ENCODE measurements around the gene SFI1.

SFI1 gene

DNA sequence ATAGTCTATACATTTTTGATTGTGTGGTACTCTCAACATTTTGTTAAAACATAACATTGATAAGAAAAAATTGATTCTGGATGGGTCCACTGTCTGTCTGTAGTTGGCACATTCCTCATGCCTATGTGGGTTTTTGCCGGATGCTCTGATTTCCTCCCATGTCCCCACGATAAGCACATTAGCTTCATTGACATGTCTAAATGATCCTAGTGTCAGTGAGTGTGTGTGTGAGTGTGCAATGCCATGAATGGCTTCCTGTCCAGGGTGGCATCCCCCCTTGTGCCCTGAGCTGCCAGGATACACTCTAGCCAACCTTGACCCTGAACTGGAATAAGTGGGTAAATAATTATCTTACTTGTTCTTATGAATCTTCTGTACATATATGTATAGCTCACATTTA is 5.4 kb downstream of the SFI1 start:
- TF ChIP-seq EGR1 (IDR thresholded peaks at IDR 0.05) = no peak
- no peak for TF ChIP-seq EP300 (IDR thresholded peaks at IDR 0.05; ENCODE audit: borderline replicate concordance)
- TF ChIP-seq, protein P1, sequence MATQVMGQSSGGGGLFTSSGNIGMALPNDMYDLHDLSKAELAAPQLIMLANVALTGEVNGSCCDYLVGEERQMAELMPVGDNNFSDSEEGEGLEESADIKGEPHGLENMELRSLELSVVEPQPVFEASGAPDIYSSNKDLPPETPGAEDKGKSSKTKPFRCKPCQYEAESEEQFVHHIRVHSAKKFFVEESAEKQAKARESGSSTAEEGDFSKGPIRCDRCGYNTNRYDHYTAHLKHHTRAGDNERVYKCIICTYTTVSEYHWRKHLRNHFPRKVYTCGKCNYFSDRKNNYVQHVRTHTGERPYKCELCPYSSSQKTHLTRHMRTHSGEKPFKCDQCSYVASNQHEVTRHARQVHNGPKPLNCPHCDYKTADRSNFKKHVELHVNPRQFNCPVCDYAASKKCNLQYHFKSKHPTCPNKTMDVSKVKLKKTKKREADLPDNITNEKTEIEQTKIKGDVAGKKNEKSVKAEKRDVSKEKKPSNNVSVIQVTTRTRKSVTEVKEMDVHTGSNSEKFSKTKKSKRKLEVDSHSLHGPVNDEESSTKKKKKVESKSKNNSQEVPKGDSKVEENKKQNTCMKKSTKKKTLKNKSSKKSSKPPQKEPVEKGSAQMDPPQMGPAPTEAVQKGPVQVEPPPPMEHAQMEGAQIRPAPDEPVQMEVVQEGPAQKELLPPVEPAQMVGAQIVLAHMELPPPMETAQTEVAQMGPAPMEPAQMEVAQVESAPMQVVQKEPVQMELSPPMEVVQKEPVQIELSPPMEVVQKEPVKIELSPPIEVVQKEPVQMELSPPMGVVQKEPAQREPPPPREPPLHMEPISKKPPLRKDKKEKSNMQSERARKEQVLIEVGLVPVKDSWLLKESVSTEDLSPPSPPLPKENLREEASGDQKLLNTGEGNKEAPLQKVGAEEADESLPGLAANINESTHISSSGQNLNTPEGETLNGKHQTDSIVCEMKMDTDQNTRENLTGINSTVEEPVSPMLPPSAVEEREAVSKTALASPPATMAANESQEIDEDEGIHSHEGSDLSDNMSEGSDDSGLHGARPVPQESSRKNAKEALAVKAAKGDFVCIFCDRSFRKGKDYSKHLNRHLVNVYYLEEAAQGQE (IDR thresholded peaks at IDR 0.05; ENCODE audit: low read depth) = no peak
- TF ChIP-seq TAF1 (IDR thresholded peaks at IDR 0.05; ENCODE audit: low read depth) = no peak
- TF ChIP-seq, protein P2, sequence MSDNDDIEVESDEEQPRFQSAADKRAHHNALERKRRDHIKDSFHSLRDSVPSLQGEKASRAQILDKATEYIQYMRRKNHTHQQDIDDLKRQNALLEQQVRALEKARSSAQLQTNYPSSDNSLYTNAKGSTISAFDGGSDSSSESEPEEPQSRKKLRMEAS (IDR thresholded peaks at IDR 0.05) = no peak
- no peak for TF ChIP-seq CREB1 (IDR thresholded peaks at IDR 0.05; ENCODE audit: low read depth)

DNA sequence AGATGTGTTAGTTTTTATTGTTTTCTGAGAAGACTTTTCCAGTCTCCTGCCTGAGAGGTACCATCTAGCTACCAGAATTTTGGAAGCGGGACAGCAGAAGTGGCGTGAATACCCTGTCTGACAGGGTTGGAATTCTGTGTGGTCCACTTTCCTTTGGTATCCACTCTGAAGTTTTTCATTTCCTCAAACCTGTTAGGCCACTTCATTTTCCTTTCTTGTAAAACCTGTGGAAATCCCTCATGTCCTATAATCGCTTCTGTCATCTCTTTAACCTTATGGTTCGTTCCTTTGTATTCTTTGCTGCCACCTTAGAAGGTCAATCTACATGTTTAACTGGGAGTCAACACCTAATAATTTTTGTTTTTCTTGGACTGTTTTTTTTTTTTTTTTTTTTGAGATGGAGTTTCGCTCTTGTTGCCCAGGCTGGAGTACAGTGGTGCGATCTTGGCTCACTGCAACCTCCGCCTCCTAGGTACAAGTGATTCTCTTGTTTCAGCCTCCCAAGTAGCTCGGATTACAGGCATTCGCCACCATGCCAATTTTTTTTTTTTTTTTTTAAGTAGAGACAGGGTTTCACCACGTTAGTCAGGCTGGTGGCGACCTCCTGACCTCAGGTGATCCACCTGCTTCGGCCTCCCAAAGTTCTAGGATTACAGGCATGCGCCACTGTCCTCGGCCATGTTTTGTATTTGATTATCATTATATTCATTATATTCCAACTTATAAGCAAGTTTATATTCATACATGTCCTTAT is 7.1 kb downstream of the SFI1 start:
- TF ChIP-seq, protein P1 (IDR thresholded peaks at IDR 0.05; ENCODE audit: low read depth) = no peak
- TF ChIP-seq NFIC (IDR thresholded peaks at IDR 0.05) = peak; percentile 34; the same call in 1 of the 2 replicates

DNA sequence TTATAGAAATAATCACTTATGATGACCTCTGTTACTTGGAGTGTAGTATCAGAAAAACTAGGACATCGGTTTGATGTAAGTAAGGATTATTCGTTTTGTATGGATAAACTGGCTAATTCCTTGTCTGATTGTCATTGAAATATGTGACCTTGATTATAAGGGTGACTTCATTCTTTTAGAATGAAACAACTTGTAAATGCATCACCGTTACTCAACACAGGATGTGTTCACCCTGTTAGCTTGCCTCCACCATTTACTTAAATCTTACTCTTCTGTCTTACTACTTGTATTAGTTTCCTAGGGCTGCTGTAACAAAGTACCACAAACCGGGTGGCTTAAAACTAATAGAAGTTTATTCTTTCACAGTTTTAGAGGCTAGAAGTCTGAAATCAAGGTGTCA is 7.9 kb downstream of the SFI1 start:
- TF ChIP-seq RAD21 (IDR thresholded peaks at IDR 0.05; ENCODE audit: low read depth) (no peak), ZBTB7A (IDR thresholded peaks at IDR 0.05; ENCODE audit: low read depth) (no peak)
- TF ChIP-seq, protein P1 (IDR thresholded peaks at IDR 0.05; ENCODE audit: low read depth) = no peak

DNA sequence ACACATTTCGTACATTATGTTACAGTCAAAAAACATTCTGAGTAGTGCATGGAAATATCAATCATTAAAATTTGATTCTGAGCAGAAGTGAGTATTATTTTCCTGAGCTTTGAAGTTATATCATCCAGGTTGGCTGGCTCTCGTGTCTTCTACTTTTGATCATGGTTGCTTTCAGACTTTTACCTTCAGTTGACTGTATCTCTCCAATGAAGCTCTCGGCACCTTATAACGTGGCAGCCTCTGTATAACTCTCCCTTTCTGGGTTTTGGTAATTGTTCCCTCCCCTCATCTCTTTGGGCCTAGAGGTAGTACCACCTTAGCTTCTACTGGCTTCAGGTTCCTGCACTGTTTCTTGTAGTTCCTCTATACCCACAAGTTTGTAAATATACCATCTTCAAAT is 12.2 kb downstream of the SFI1 start:
- TF ChIP-seq, protein P1 (IDR thresholded peaks at IDR 0.05; ENCODE audit: low read depth) = no peak
- no peak for TF ChIP-seq TCF12 (IDR thresholded peaks at IDR 0.05; ENCODE audit: low read depth)
- no peak for TF ChIP-seq EGR1 (IDR thresholded peaks at IDR 0.05)
- no peak for TF ChIP-seq CEBPB (IDR thresholded peaks at IDR 0.05)
- TF ChIP-seq YY1 (IDR thresholded peaks at IDR 0.05; ENCODE audit: low read depth) = no peak
- TF ChIP-seq NFIC (IDR thresholded peaks at IDR 0.05) = no peak
- TF ChIP-seq EP300 (IDR thresholded peaks at IDR 0.05; ENCODE audit: borderline replicate concordance) = no peak
- TF ChIP-seq, protein P2 (IDR thresholded peaks at IDR 0.05) = no peak
- no peak for TF ChIP-seq TEAD4 (IDR thresholded peaks at IDR 0.05)
- no peak for TF ChIP-seq ZBTB7A (IDR thresholded peaks at IDR 0.05; ENCODE audit: low read depth)
- no peak for TF ChIP-seq RAD21 (IDR thresholded peaks at IDR 0.05; ENCODE audit: low read depth)
- no peak for TF ChIP-seq CREB1 (IDR thresholded peaks at IDR 0.05; ENCODE audit: low read depth)
- no peak for TF ChIP-seq FOXM1 (IDR thresholded peaks at IDR 0.05; ENCODE audit: borderline replicate concordance, low read depth)
- TF ChIP-seq, protein P3, sequence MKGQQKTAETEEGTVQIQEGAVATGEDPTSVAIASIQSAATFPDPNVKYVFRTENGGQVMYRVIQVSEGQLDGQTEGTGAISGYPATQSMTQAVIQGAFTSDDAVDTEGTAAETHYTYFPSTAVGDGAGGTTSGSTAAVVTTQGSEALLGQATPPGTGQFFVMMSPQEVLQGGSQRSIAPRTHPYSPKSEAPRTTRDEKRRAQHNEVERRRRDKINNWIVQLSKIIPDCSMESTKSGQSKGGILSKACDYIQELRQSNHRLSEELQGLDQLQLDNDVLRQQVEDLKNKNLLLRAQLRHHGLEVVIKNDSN (IDR thresholded peaks at IDR 0.05) = no peak
- no peak for TF ChIP-seq TAF1 (IDR thresholded peaks at IDR 0.05; ENCODE audit: low read depth)
